VCaP (cell line): ENCODE results near the gene FOXO1.

Experiments
- H3K27ac ChIP-seq: fragments of 450-650 bp; 2 replicates; pipeline ENCODE4 v1.5.1; 2017
- TF ChIP-seq, protein P1 (sequence below): fragments of 450-650 bp; conservative IDR thresholded peaks from 2 replicates; pipeline ENCODE4 v1.5.1; 2017; ENCODE audit warnings: mild to moderate bottlenecking, moderate library complexity

The FOXO1 gene

DNA sequence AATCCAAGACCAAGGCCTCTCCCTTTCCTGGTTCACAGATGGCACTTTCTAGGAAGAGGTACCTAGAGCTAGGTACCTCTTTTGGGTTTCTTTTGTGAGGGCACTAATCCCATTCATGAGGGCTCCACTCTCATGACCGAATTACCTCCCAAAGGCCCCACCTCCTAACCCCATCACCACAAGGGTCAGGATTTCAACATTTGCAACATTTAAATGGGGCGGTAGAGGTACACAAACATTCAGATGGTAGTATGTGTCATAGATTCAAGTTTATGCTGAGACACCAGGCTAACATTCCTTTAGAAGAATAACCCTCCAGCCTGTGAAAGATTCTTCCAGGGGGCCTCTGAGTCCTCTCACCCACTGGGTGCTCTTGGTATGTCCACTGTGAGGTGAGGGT is 116.3 kb downstream of the FOXO1 start:
- H3K27ac ChIP-seq: no peak overlapping the region
- TF ChIP-seq, protein P1, sequence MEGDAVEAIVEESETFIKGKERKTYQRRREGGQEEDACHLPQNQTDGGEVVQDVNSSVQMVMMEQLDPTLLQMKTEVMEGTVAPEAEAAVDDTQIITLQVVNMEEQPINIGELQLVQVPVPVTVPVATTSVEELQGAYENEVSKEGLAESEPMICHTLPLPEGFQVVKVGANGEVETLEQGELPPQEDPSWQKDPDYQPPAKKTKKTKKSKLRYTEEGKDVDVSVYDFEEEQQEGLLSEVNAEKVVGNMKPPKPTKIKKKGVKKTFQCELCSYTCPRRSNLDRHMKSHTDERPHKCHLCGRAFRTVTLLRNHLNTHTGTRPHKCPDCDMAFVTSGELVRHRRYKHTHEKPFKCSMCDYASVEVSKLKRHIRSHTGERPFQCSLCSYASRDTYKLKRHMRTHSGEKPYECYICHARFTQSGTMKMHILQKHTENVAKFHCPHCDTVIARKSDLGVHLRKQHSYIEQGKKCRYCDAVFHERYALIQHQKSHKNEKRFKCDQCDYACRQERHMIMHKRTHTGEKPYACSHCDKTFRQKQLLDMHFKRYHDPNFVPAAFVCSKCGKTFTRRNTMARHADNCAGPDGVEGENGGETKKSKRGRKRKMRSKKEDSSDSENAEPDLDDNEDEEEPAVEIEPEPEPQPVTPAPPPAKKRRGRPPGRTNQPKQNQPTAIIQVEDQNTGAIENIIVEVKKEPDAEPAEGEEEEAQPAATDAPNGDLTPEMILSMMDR: no peak

DNA sequence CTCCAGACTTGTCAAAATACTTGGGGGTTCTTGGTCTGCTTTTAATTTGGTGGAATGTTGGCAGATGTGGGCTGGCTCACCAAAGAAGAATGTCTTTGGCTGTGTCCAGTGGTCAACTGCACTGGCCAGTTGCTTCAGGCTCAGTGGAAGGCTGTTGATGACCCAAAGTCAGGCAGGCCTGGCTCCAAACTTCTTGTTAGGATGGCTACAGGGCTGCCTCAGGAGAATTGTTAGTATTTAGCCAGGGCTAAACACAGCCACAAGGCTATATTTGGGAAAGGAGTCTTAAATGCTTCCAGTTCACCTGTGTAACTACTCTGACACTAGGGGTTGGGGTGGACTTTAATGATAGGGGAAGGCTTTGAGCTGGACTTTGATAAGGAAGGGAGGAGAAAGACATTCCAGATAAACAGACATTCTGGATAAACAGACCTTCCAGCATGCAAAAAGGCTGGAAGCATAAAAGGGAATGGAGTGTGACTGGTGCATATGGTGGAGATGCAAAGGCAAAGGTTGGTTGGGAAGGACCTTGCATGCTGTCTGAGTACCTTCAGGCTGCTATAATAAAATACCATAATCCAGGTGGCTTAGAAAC is 116.8 kb downstream of the FOXO1 start:
- TF ChIP-seq, protein P1: no peak
- H3K27ac ChIP-seq: no peak overlapping the region

DNA sequence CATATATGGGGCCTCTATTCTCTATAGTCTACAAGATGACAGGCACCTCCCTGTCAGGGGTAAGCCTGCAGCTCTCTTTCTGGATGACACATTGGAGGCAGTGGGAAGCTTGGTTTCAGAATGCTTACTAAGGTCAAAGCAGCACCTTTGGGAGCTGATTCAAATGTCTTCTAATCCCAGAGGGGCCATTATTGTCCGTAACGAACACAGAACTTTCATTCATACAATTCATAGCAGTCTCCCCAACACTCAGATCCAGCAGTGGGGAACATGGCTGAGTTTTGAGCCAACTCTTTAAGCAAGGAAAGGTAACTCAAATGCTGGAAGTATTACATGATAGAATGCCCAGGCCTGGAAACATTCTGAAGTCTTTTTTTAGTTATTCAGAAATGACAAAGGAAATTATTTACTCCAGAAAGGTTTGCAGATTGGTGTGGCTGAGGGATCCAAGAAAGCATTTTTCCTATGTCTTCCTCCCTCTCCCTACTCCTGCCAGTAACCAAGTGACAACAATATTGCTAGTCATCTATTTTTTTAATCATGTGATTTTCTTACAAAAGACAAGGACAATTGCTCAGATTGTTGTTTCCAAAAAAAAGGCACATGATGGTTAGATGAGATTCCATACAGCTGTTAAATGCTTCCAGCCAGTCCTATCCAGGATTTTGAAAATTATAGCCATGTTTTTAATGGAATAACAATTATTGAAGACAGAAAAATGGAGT is 118.7 kb downstream of the FOXO1 start:
- H3K27ac ChIP-seq: no peak overlapping the region
- TF ChIP-seq, protein P1: no peak

DNA sequence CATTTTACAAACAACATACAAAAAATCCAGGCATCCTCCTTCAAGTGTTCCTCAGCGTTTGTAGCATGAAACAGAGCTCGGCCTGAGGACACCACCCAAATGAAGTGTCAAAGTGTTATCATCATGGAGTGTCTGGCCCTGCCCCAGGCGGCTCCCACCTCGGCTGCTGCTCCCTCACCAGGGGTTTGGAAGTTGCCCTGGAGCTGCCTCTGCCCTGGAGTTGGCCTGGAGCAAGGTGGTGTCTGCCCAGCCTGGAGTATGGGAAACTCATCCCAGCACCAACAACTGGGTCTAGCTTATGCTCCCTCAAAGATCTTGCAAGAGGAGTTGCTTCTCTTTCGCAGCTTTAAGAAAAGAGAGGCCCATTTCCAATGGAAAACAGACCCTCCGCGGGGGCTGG is 120.4 kb downstream of the FOXO1 start:
- no peak overlapping the region for H3K27ac ChIP-seq
- TF ChIP-seq, protein P1: no peak

DNA sequence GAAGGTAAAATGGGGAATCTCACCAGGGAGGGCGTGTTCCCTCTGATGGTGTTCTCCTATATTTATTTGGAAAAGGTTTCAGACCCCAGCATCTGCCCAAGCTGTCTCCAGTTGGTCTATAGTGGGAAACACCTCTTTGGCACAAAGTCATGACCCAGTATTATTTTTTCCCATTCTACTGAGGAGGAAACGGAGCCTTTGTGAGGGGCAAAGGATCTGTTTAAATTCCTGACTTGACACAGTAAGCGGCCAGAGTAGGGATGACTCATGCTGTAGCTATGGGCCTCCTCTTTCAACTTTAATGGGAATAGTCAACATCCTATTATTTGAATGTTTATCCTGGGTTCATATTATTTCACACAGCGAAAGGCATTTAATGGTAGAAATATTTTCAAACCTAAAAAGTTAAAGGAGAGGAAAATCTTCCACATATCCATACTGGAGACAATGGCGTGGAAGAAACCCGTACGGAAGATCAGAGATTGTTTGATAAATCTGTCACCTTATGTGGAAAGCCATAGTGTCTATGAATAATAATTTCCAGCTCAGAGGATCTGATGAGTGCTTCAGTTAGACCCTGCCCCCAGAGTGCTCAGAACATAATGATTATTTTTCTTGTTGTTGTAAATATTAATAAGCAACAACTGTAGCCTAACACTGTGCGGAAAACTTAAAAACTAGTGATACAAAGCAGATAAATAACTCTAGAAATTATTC is 126.0 kb downstream of the FOXO1 start:
- no peak overlapping the region for H3K27ac ChIP-seq
- TF ChIP-seq, protein P1: no peak

DNA sequence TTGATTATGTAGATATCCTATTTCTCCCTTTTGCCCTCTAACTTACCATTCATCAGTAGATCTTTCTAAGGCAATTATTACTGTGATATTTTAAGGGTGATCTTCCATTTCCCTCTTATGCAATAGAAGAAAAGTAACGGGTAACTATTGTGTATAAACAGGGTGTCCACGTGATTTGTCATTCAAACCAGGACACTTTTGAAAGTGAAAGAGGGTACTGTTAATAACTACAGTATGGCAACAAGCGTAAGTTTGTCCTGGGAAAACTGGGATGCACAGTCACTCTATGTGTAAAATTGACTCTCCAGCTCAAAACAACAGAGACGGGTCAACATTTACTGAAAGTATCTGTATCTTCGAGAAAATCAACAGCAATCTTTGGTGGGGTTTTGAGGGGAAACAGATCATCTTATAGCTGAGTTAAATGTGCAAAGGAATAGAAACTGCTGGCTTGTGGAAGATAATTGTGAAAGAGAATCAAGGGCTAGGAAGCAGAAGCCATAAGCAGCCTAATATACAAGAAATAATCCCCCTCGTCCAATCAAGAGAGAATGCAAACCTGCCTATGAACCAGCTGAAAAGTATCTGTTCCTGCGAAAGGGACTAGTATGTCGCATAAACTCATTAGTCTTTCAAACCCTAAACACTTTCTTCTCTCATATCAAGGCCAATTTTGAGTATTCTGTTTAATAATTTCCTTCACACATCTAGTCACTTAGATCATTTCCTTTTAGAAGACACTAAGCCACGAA is 126.7 kb downstream of the FOXO1 start:
- TF ChIP-seq, protein P1: no peak

More for the DNA sequence above, 126.7 kb downstream of the FOXO1 start:
- H3K27ac ChIP-seq: no peak overlapping the region
